CD4-positive, alpha-beta T cell (primary cell): Measurements from ENCODE around the gene FMO3. TPM values are rescaled to one million over a fixed set of nuclear protein-coding genes. Genes with fewer than 3 reads are reported as not detected.

ENCODE experiments used
- ATAC-seq: fragments of 200-7000 bp; cut with Tn5 transposase; one replicate; pipeline ENCODE4 v1.10.0; 2022; ENCODE audit warnings: mild to moderate bottlenecking; ENCODE audit not compliant: poor library complexity
- CTCF ChIA-PET: fragments of 350-600 bp; sonication (Branson Sonifier 250); formaldehyde crosslinking; loops from one replicate; lab custom pipeline; 2021; ENCODE audit warnings: antibody characterized with exemption, inconsistent platforms; lab: Charles Lee
- POLR2A ChIA-PET: fragments of 350-600 bp; sonication (Branson Sonifier 250); formaldehyde crosslinking; loops from one replicate; lab custom pipeline; 2021; ENCODE audit warnings: antibody characterized with exemption, inconsistent platforms; lab: Charles Lee
- DNase-seq, 14 experiments: peaks; one replicate each; pipeline ENCODE4 v3.0.0-alpha.2; 2013 to 2020; ENCODE audit warnings: mixed read lengths in 2 of 14
- H3K27ac ChIP-seq, 2 donors: one replicate each; pipeline versions ENCODE4 v1.5.1 to v1.7.0; 2013; ENCODE audit warnings: low read length in 2 of 2, low read depth in 1 of 2, mild to moderate bottlenecking in 1 of 2
- H3K27me3 ChIP-seq, 2 experiments: 1 replicate in 1 of 2; 2 replicates in 1 of 2; pipeline versions ENCODE4 v1.6.1 to v1.7.0; 2013; ENCODE audit warnings: low read length in 2 of 2, control low read depth in 1 of 2, mild to moderate bottlenecking in 1 of 2, moderate library complexity in 1 of 2; ENCODE audit not compliant: insufficient read depth in 2 of 2, control insufficient read depth in 1 of 2
- H3K36me3 ChIP-seq: one replicate; pipeline ENCODE4 v1.6.1; 2013; ENCODE audit warnings: low read length, control low read depth; ENCODE audit not compliant: insufficient read depth
- H3K4me1 ChIP-seq: one replicate; pipeline ENCODE4 v1.6.1; 2013; ENCODE audit warnings: low read length, control low read depth; ENCODE audit not compliant: insufficient read depth
- H3K4me3 ChIP-seq: one replicate; pipeline ENCODE4 v1.5.1; 2013; ENCODE audit warnings: mild to moderate bottlenecking, low read length, moderate library complexity
- H3K9me3 ChIP-seq, 2 experiments: 1 replicate in 1 of 2; 2 replicates in 1 of 2; pipeline versions ENCODE4 v1.6.1 to v1.7.0; 2013; ENCODE audit warnings: low read length in 2 of 2, mild to moderate bottlenecking in 2 of 2, control low read depth in 1 of 2, moderate library complexity in 1 of 2; ENCODE audit not compliant: control insufficient read depth in 1 of 2, insufficient read depth in 1 of 2
- H3K27ac Mint-ChIP-seq: one replicate; pipeline ENCODE4 v1.8.0; 2020; ENCODE audit warnings: mixed read lengths
- H3K27me3 Mint-ChIP-seq: one replicate; pipeline ENCODE4 v1.8.0; 2021; ENCODE audit warnings: mixed read lengths
- H3K36me3 Mint-ChIP-seq: one replicate; pipeline ENCODE4 v1.8.0; 2021; ENCODE audit warnings: low read depth, mixed read lengths
- H3K4me1 Mint-ChIP-seq: one replicate; pipeline ENCODE4 v1.8.0; 2021; ENCODE audit warnings: low read depth, mixed read lengths
- H3K4me3 Mint-ChIP-seq: one replicate; pipeline ENCODE4 v1.8.0; 2020; ENCODE audit warnings: mild to moderate bottlenecking, mixed read lengths
- H3K9me3 Mint-ChIP-seq: one replicate; pipeline ENCODE4 v1.8.0; 2020; ENCODE audit warnings: mixed read lengths
- CTCF ChIP-seq: fragments of 200-600 bp; IDR thresholded peaks from one replicate; pipeline ENCODE4 v1.8.0; 2022; ENCODE audit warnings: antibody characterized with exemption, mild to moderate bottlenecking
- intact Hi-C, 2 experiments: fragments of 100-400 bp; cut with DNase I in 1 of 2; cut with micrococcal nuclease in 1 of 2; formaldehyde crosslinking; loops; one replicate each; pipeline versions ENCODE4 v1.15.1 to v1.9.0; 2023 to 2025; cut with DNase I, micrococcal nuclease
- total RNA-seq, 174 experiments: library from RNA in 2 of 174; stranded (reverse) in 2 of 174; gene quantifications; one replicate each; pipeline ENCODE4 v1.2.3 and lab custom pipeline; 2021 to 2026

The FMO3 gene
- total RNA-seq, 2 experiments from 2014 or later: not detected

- no peak overlapping the region for H3K4me3 Mint-ChIP-seq
- Histone ChIP-seq H3K9me3 (no peaks in the 10 kb centered on the region), H3K4me1 (no peaks in the 10 kb centered on the region), H3K4me3 (no peak overlapping the region), H3K27ac (no peak overlapping the region), H3K27me3 (no peaks in the 10 kb centered on the region), H3K36me3 (no peaks in the 10 kb centered on the region)
- ATAC-seq (no peak), DNase-seq (no peak)
- no peaks in the 10 kb centered on the region for H3K36me3 Mint-ChIP-seq
- H3K27me3 Mint-ChIP-seq: peaks cover 6% of the 10 kb centered on the region
- no peak overlapping the region for H3K27ac Mint-ChIP-seq
- CTCF ChIA-PET: no interaction called here
- intact Hi-C loops: no loop called here
- no peak for TF ChIP-seq CTCF
- H3K4me1 Mint-ChIP-seq: no peaks in the 10 kb centered on the region
- POLR2A ChIA-PET: interaction anchor here (0.6 kb wide), 1 partner anchor 1559 kb away, joined by 3 read pairs; no protein-coding TSS in a partner anchor
- H3K9me3 Mint-ChIP-seq: no peaks in the 10 kb centered on the region
These were observed 16.7 kb downstream of the FMO3 start for GRCh38 chr1:171107262-171107940.

- Mint-ChIP-seq H3K27me3 (peaks cover 12% of the 10 kb centered on the region), H3K4me3 (no peak overlapping the region), H3K9me3 (no peaks in the 10 kb centered on the region), H3K36me3 (no peaks in the 10 kb centered on the region), H3K27ac (no peak overlapping the region), H3K4me1 (no peaks in the 10 kb centered on the region)
- intact Hi-C loops: no loop called here
- DNase-seq (no peak), ATAC-seq (no peak)
- Histone ChIP-seq H3K27ac (no peak overlapping the region), H3K4me1 (no peaks in the 10 kb centered on the region), H3K9me3 (no peaks in the 10 kb centered on the region), H3K4me3 (no peak overlapping the region), H3K27me3 (no peaks in the 10 kb centered on the region), H3K36me3 (no peaks in the 10 kb centered on the region)
- ChIA-PET CTCF (no interaction called here), POLR2A (no interaction called here)
- TF ChIP-seq CTCF: no peak
These were observed 17.3 kb downstream of the FMO3 start for GRCh38 chr1:171107969-171108368.

- DNase-seq: no peak
- CTCF ChIA-PET: no interaction called here
- H3K4me3 Mint-ChIP-seq: no peak overlapping the region
- H3K27me3 Mint-ChIP-seq: peaks cover 19% of the 10 kb centered on the region
- Histone ChIP-seq H3K36me3 (no peaks in the 10 kb centered on the region), H3K9me3 (no peaks in the 10 kb centered on the region), H3K27ac (no peak overlapping the region), H3K27me3 (peaks cover 0 to 5% of the 10 kb centered on the region in 2 experiments), H3K4me3 (no peak overlapping the region), H3K4me1 (no peaks in the 10 kb centered on the region)
- ATAC-seq: no peak
- H3K27ac Mint-ChIP-seq: no peak overlapping the region
- no peaks in the 10 kb centered on the region for H3K4me1 Mint-ChIP-seq
- POLR2A ChIA-PET: no interaction called here
- no peaks in the 10 kb centered on the region for H3K9me3 Mint-ChIP-seq
- no peaks in the 10 kb centered on the region for H3K36me3 Mint-ChIP-seq
- intact Hi-C loops: no loop called here
- no peak for TF ChIP-seq CTCF
These were observed 19.3 kb downstream of the FMO3 start for GRCh38 chr1:171109966-171110365.
